Measurements from ENCODE around the gene MACROD1.

- TF ChIP-seq CTCF (optimal IDR thresholded peaks at IDR 0.05 in 1 of 3, IDR thresholded peaks at IDR 0.05 in 1 of 3, conservative IDR thresholded peaks at IDR 0.05 in 1 of 3; ENCODE audit: extremely low read depth in 1 of 3, insufficient read depth in 2 of 3, low read length in 3 of 3) = peak; percentile 26 to 57 (median 34)
- TF ChIP-seq EZH2 (IDR thresholded peaks at IDR 0.05; ENCODE audit: low read length) = no peak
These were observed 20.0 kb upstream of the MACROD1 start, which contains the start of gene STIP1 for GRCh38 chr11:64185693-64186491.

All from keratinocyte (primary cell).